Heart left ventricle (tissue), 13 donors: ENCODE measurements around the gene FBXW7.

Experiments
- POLR2A ChIP-seq, 2 donors: fragments of 450-650 bp; IDR thresholded peaks; one replicate each; pipeline ENCODE4 v1.6.1; 2017; ENCODE audit warnings: antibody characterized with exemption in 2 of 2, mild to moderate bottlenecking in 2 of 2, moderate library complexity in 2 of 2
- TF ChIP-seq, protein P1 (sequence below), 12 donors: fragments of 200-600 bp; sonication (generic) in 4 of 12; IDR thresholded peaks; one replicate each; pipeline versions ENCODE4 v1.5.0 to v1.8.0; 2018 to 2022; ENCODE audit warnings: antibody characterized with exemption in 12 of 12, mild to moderate bottlenecking in 5 of 12
- donor health status: ischemic (EF 13 %, LVEDD 7.1; RV severe dilation, severe dysfunction).
- donor health status: DM: no; HTN: yes; CAD: no.
- donor health status: DM: no; HTN: no; CAD: no.
- donor health status: ischemic (EF 25% LVEDD 6.9; RV normal size, moderate dysfunction).
- donor health status: ischemic (EF 25% LVEDD 5.7; RV mildly dilated, moderate dysfunction).
- donor health status: ischemic (EF 35%, LVEDD 5.7; RV mildly dilated, moderate dysfunction).
- donor health status: nonischemic (EF 11% LVEDD 7.7; RV severe dilation, severe dysfunction).
- donor health status: DM: yes; HTN: yes; CAD: no.
- donor health status: PGD.
- donor health status: ischemic (EF 29% LVEDD 5.4; RV normal size, mild dysfunction).
- donor health status: nonischemic (EF 23%, LVEDD 6.1; RV moderate dilation, normal function).

DNA sequence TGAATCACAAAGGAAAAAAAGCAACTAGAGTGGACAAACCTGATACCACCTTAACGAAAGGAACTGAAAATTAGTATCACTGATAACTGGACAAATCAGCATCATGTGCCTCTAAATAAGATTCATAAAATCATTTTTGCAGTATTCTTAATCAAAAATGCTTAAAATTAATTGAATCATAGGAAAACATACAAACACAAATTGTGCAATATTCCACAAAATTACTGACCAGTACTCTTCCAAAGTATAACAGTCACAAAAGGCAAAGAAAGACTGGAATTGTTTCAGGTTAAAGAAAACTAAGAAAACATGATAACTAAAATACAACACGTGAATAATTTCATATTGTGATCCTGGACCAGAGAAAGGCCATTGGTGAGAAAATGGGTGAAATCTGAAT lies 27.1 kb downstream of the FBXW7 start:
- TF ChIP-seq POLR2A (IDR thresholded peaks at IDR 0.05): no peak
- TF ChIP-seq, protein P1, sequence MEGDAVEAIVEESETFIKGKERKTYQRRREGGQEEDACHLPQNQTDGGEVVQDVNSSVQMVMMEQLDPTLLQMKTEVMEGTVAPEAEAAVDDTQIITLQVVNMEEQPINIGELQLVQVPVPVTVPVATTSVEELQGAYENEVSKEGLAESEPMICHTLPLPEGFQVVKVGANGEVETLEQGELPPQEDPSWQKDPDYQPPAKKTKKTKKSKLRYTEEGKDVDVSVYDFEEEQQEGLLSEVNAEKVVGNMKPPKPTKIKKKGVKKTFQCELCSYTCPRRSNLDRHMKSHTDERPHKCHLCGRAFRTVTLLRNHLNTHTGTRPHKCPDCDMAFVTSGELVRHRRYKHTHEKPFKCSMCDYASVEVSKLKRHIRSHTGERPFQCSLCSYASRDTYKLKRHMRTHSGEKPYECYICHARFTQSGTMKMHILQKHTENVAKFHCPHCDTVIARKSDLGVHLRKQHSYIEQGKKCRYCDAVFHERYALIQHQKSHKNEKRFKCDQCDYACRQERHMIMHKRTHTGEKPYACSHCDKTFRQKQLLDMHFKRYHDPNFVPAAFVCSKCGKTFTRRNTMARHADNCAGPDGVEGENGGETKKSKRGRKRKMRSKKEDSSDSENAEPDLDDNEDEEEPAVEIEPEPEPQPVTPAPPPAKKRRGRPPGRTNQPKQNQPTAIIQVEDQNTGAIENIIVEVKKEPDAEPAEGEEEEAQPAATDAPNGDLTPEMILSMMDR (IDR thresholded peaks at IDR 0.05): no peak
